Retinal pigment epithelial cell (primary cell): ENCODE measurements around the gene NOTUM.

Experiments used
- DNase-seq: peaks from one replicate; pipeline ENCODE4 v3.0.0-alpha.2; 2010; ENCODE audit warnings: low read depth
- H3K4me3 ChIP-seq: 2 replicates; pipeline ENCODE4 v1.5.1; 2011; ENCODE audit warnings: mild to moderate bottlenecking, low read length, control low read depth, moderate library complexity
- CTCF ChIP-seq: conservative IDR thresholded peaks from 2 replicates; pipeline ENCODE4 v1.5.1; 2011; ENCODE audit warnings: low read depth, low read length, control low read depth, inconsistent platforms

The NOTUM gene

GRCh38 chr17:81906476-81907218 lies 54.3 kb downstream of the NOTUM start:
- peak; percentile 33 for TF ChIP-seq CTCF
- no peak overlapping the region for H3K4me3 ChIP-seq

GRCh38 chr17:81905993-81906392 lies 55.0 kb downstream of the NOTUM start:
- no peak overlapping the region for H3K4me3 ChIP-seq
- no peak for DNase-seq
- TF ChIP-seq CTCF = no peak

More at GRCh38 chr17:81906476-81907218, 54.3 kb downstream of the NOTUM start:
- no peak for DNase-seq

- no peak for DNase-seq
- no peak overlapping the region for H3K4me3 ChIP-seq
These were observed 55.5 kb downstream of the NOTUM start for GRCh38 chr17:81905424-81905875.

GRCh38 chr17:81904600-81905423 lies 56.2 kb downstream of the NOTUM start:
- H3K4me3 ChIP-seq = no peak overlapping the region
- no peak for TF ChIP-seq CTCF
- no peak for DNase-seq

More at GRCh38 chr17:81905424-81905875, 55.5 kb downstream of the NOTUM start:
- TF ChIP-seq CTCF = no peak

GRCh38 chr17:81903896-81904599 lies 56.9 kb downstream of the NOTUM start:
- no peak for TF ChIP-seq CTCF
- DNase-seq = no peak
- no peak overlapping the region for H3K4me3 ChIP-seq

GRCh38 chr17:81903415-81903831 lies 57.6 kb downstream of the NOTUM start:
- no peak overlapping the region for H3K4me3 ChIP-seq
- DNase-seq = no peak
- no peak for TF ChIP-seq CTCF
